Stimulated activated CD4-positive, alpha-beta T cell treated with anti-CD3 and anti-CD28 coated beads, Interleukin-2, amount 100 ng/mL, for 24 hours (primary cell): ENCODE results near the gene AGMAT.
A peak's percentile ranks its signal among the peaks of the same experiment; 100 is the strongest.
"Not testable (repeated sequence)": the region's sequence is repeated elsewhere in the genome, so short reads cannot be mapped to it uniquely, and the experiment has no call there.

Experiments
- DNase-seq, 2 donors: peaks; one replicate each; pipeline ENCODE4 v3.0.0-alpha.2; 2020

Gene AGMAT

GRCh38 chr1:15610167-15610566, 25.3 kb upstream of the AGMAT start:
- no peak for DNase-seq

GRCh38 chr1:15609631-15610030, 24.8 kb upstream of the AGMAT start:
- DNase-seq: no peak

- no peak for DNase-seq
These were observed 20.8 kb upstream of the AGMAT start for GRCh38 chr1:15605398-15606383.

- DNase-seq: not testable (repeated sequence)
These were observed 19.5 kb upstream of the AGMAT start for GRCh38 chr1:15604400-15604799.

GRCh38 chr1:15603966-15604282, 19.1 kb upstream of the AGMAT start:
- not testable (repeated sequence) for DNase-seq

- DNase-seq: peak; percentile 92 to 93
These were observed 18.5 kb upstream of the AGMAT start for GRCh38 chr1:15603050-15603965.

- no peak for DNase-seq
These were observed 13.6 kb upstream of the AGMAT start for GRCh38 chr1:15598436-15598835.

GRCh38 chr1:15595809-15596617, 11.2 kb upstream of the AGMAT start:
- DNase-seq: no peak

GRCh38 chr1:15592285-15592684, 7.4 kb upstream of the AGMAT start:
- DNase-seq: no peak

GRCh38 chr1:15583016-15583706, 1.7 kb downstream of the AGMAT start:
- DNase-seq: no peak

GRCh38 chr1:15579683-15580047, 5.2 kb downstream of the AGMAT start:
- no peak for DNase-seq

- peak; percentile 21 to 27 for DNase-seq
These were observed 5.7 kb downstream of the AGMAT start for GRCh38 chr1:15578921-15579682.

- no peak for DNase-seq
These were observed 7.2 kb downstream of the AGMAT start for GRCh38 chr1:15577691-15578090.

- no peak for DNase-seq
These were observed 9.2 kb downstream of the AGMAT start for GRCh38 chr1:15575549-15576150.

GRCh38 chr1:15574741-15575140, 10.1 kb downstream of the AGMAT start:
- DNase-seq: no peak

- DNase-seq: no peak
These were observed 11.4 kb downstream of the AGMAT start for GRCh38 chr1:15573477-15573876.

- DNase-seq: no peak
These were observed 13.6 kb downstream of the AGMAT start for GRCh38 chr1:15571266-15571665.

GRCh38 chr1:15570861-15571260, 14.0 kb downstream of the AGMAT start:
- DNase-seq: no peak

GRCh38 chr1:15568387-15569073, 16.3 kb downstream of the AGMAT start:
- DNase-seq: no peak

- DNase-seq: no peak
These were observed 25.6 kb downstream of the AGMAT start for GRCh38 chr1:15559189-15559810.
